NCI-H748 treated with DMSO at 0.1 percent for 48 hours (cell line): ENCODE data around the gene TMEM35B.
"Not testable (repeated sequence)": the region's sequence is repeated elsewhere in the genome, so short reads cannot be mapped to it uniquely, and the experiment has no call there.

ENCODE experiments used
- DNase-seq: peaks from one replicate; lab custom pipeline; 2025; lab: John Stamatoyannopoulos, UW

TMEM35B gene

DNA sequence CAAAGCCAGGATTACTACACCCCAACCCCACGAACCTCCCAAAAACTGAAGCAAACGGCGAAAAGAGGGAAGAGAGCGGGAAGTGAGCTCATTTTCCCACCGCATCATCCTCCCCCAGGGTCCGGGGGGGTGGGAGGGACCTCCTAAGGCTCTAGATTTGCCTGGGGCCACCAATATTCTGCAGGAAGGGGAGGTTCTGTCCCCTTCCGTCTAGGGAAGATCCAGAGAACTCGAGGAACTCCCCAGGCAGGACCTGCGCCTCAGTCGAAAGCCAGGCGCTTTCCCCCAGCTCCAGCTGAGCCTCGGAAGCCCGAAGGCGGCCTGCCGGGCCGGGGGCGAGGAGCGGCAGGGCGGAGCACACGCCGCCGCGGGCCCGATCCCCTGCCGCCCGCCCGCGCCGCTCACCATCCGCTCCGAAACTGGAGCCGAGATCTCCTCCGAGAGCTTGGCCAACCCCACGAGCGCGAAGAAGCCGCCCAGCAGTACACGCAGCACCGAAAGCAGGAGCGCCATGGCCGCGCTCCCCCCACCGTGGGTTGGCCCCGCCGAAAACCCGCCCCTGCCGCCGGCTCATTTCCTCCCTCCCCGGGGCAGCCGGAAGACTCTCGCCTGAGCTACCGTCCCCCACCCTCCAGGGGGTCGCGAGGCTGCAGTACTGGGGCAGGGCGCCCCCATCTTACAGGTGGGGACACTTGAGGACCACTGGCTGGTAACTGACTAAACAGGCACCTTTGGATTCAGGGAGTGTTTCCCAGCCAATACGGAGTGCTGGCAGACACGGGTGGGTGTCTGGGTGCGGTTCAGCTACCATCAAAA is at the start of gene TMEM35B:
TSS of gene TMEM35B (minus strand) at position 555 of the 816 bp plus-strand sequence. CDS start at position 513, 42 bp downstream.
- no peak for DNase-seq

DNA sequence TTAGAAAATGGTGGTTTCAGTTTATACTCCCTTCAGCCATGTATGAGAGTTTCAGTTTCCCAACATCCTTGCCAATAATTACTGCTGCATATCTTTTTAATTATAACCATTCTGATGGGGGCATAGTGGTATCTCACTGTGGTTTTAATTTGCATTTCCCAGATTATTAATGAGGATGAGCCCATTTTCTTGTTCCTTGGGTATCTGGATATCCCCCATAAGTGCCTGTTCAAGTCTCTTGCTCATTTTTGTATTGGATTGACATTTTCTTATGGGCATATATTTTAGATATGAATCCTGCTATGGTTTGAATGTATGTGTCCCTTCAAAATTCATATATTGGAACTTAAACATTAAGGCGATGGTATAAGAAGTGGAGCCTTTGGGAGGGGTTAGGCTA is 48.2 kb upstream of the TMEM35B start:
- DNase-seq = no peak

- DNase-seq = no peak
Measured at GRCh38 chr1:35032384-35032739, 47.2 kb upstream of the TMEM35B start.

DNA sequence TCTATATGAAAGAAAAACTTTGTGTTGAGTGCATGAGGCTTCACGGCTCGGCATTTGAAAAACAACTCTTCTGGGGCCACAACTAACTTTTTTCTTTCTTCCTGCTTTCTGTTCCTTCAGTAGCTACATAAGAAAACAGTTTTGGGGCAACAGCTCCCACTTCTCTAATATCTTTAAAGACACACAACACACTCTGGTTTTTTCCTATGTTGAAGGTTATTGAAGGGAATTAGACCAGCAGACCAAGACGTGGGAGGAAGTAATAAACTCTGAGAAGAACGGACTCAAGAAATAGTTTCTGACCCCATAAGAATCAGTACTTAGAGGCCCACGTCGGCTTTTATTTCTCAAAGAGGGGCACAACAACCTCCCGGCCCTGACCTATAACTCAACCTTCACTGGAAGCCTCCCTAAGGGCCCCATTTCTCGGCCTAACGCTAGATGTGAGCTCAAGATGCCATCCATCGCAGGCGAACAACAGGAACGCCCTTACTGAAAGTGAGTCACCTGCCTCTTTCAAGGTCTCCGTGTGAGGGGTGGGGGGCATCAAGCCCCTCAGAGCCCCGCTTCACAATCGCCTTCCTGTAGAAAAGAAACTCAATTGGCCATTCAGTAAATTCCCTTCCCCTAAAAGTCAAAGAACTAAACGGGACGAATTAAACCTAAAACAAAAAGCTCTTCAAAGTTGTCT is 45.8 kb upstream of the TMEM35B start:
- DNase-seq = no peak

DNA sequence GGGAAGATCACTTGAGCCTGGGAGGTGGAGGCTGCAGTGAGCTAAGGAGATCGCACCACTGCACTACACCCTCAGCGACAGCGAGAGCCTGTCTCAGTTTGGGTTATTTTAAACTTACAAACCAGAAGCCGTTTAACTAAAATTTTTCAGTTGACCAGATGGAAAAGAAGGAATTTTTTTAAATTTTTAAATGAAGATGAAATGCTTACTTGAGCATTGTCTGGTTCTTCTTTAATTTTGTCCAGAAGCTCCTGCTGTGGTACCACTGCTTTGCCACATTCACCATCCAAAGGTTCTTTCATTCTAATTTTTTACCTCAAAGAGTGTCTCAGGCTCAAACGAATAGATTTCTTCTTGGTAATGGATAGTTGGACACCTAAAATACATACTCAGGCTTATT is 45.2 kb upstream of the TMEM35B start:
- no peak for DNase-seq

DNA sequence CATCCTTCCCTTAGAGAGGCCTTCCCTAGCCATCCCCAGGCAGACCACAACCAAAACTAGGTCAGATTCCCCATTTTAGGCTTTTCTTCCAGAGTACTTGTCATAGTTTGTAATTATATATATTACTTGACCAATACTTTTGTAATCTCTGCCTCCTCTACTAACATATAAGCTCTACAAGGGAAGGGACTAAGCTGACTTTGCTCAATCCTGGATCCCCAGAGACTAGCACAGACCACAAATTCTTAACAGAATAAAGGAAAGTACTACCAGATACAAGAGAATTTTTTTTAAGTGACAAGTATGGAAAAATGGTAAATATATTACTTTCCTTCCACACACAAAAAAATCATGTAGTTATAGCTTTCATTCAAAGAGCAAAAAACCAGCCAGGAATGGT is 44.6 kb upstream of the TMEM35B start:
- no peak for DNase-seq

GRCh38 chr1:35016406-35016805 is 31.3 kb upstream of the TMEM35B start:
- DNase-seq = no peak

DNA sequence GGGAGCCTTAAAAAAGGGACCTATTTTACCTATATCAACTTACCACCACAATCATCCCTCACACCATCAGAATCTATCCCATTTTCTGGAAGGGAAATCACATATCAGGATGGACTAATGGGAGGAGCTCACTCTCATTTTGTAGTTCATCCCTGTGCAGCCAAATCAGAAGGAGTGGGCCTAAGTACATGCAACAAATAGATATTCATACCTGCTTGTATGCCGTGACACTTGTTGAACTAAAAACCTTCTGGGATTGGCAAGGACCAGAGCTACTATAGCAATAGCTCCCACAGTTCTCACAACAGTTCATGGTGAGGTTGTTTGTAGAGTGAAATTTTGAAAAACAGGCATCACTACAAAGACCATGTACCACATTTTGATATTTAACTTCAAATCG is 29.3 kb upstream of the TMEM35B start:
- no peak for DNase-seq

DNA sequence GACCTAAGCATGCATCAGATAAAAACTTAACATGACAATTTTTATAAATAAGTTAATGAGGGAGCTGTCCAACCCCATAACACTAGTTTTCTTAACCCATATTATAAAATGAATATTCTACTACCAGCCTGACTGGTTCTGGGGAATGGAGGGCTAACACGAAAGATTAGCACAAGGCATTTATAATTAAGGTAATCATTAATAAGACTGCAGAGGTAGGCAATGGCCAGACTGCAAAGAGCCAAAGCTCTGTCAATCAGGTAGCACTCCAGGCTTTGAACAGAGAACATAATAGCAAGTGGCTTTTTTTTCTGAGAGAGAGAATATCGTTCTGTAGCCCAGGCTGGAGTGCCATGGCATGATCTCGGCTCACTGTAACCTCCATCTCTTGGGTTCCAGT is 20.6 kb upstream of the TMEM35B start:
- no peak for DNase-seq

DNA sequence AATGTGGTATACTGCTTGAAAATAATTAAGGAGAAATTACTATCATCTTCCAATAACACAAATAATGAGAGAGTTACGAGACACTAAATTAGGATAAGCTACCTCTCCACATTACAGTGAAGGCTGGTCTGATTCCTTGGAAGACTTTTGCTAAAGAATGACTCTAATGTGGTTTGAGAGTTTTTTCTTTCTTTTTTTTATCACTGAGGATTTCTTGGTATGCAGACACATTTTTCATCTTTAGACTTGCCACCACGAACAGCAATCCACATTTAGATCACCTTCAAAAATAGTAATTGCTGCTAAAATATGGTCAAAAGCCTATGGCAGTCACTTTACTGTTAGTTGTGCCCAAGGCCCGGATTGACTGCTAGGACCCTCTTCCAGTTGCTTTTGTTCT is 16.6 kb upstream of the TMEM35B start:
- DNase-seq = no peak

GRCh38 chr1:34994878-34995277 is 9.7 kb upstream of the TMEM35B start:
- DNase-seq = no peak

DNA sequence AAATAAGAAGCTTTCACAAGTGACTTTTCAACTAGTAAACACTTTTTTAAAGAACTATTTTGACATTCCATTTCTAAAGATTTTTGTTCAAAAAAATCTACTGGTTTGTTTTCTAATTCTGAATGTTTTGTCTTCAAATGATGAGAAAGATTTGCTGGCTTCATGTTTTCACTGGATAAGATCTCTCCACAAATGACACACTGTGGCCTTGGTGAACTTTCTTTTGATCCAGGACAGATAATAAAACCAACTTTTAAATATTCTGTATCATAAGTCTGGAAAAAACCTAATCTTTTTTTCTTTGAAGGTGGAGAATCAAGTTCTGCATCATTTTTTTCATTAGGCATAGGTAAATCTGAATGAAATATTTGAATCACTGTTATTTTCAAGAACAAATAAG is 3.4 kb upstream of the TMEM35B start:
- no peak for DNase-seq

DNA sequence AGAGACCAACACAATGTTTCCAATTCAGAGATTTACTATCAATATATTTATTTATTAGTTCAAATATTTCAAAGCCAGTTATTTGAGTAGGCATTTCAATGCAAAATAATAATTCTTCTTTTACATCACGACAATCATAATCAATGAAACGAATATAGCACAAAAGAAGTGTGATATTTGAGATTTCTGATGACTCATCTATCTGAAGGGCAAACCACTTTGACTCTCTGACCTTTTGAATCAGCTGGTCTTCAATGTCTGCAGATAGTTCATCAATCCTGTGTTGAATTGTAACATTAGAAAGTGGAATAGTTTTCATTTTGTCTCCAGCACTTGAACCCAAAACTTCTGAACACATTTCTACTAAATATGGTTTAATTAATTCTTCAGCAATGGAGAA is 3.0 kb upstream of the TMEM35B start:
- DNase-seq = no peak

DNA sequence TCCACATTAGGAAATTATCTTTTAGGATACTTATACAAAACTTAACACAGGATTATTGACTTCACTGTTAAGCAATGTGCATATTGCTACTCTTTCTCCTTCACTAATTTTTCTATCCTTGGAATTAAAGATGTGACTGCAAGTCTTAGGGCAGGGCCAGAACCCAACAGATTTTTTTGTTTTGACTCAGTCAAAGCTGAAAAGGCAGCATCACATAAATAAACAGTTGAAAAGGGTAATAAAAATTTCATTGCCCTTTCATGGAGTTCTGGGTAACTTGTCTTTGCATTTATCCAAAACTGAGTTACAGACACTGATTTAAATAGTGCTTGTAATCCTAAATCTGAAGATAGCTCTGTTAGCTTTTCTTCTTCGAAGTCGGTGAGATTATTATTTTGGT is 1.9 kb upstream of the TMEM35B start:
- DNase-seq = no peak

DNA sequence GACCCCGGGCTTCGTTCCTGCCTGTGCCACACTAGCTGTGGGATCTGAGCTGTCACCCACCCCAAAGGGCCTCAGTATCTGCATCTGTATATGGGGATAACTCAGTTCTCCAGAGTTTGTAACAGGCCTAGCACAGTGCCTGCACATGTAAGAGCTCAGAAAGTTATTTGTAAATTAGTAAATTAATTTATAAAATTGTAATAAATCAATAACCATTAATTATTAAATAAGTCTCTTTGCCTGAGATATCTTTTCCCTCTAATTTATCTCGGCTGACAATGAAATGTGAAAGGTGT is 410 bp upstream of the TMEM35B start:
- not testable (repeated sequence) for DNase-seq

- no peak for DNase-seq
Measured at GRCh38 chr1:34984435-34984792, 733 bp downstream of the TMEM35B start.

DNA sequence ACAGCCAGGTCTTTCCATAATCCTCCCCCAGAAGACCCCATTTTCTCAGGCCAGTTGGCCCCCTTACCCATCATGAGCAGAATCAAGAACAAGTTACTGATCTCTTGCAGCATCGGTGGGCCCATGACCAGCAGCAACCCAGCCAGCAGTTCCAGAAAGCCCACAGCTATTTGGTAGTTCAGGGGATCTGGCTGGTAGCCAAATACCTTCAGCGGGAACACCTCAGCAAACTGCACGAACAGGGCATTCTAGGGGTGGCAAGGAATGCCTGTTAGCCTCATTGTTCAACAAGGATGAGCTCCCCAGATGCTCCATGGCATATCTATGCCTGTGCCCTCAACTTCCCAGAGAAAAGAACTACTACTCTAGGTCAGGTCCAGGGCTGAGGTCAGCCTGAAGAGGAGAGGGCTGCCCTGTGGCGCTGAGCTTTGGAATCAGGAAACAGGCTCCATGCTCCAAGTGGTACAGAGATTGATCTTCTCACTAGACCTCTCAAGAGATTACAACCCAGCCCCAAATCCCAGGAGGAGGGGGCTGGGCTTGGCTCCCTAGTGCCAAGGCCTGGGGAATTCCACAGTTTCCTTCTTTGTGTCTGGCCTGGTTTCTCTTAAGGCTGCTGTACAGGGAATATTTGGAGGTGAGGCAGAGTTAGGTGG is 1.3 kb downstream of the TMEM35B start:
- no peak for DNase-seq

DNA sequence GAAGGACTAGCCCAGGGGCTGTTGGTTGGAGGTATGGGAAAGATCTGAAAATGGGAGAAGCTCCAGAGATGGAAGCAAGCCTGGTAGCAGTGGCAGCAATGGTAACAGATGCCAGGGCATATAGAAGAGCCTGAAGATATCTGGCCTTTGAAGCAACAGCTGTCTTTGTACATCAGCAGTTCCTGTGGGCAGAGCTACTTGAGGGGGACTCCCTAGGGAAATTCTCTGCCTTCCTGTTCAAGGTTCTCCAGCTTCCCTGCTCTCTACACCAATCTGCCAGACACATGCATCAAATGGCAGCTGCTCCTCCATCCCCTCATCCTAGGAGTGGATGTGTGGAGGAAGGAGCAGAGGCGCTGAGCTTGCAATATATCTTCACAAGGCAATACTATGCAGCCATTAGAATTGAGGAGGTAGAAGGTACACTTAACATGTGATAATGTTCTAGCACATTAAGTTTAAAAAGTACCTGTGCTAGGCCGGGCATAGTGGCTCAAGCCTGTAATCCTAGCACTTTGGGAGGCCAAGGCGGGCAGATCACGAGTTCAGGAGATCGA is 2.2 kb downstream of the TMEM35B start:
- no peak for DNase-seq

DNA sequence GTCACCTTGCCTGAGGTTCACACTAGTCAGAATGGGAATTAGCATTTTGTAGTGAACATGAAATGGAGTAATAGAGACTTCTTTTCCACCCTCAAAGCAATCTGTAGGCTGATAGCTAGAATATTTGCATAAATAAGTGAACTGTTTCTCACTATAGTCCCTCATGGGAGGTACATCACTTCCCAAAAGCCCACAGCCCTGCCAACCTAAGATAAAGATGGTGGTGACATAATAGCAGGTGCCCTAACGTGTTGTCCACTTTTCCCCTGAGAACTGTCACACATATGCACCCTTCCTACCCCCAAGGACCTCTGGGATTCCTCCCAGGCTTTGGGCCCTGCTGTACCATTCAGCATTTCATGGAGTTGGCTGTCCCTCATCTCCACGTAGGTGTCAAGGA is 4.4 kb downstream of the TMEM35B start:
- DNase-seq = no peak

- DNase-seq = no peak
Measured at GRCh38 chr1:34978921-34979320, 6.2 kb downstream of the TMEM35B start.

- no peak for DNase-seq
Measured at GRCh38 chr1:34977858-34978257, 7.3 kb downstream of the TMEM35B start.

GRCh38 chr1:34977210-34977471 is 8.0 kb downstream of the TMEM35B start:
- DNase-seq = no peak

DNA sequence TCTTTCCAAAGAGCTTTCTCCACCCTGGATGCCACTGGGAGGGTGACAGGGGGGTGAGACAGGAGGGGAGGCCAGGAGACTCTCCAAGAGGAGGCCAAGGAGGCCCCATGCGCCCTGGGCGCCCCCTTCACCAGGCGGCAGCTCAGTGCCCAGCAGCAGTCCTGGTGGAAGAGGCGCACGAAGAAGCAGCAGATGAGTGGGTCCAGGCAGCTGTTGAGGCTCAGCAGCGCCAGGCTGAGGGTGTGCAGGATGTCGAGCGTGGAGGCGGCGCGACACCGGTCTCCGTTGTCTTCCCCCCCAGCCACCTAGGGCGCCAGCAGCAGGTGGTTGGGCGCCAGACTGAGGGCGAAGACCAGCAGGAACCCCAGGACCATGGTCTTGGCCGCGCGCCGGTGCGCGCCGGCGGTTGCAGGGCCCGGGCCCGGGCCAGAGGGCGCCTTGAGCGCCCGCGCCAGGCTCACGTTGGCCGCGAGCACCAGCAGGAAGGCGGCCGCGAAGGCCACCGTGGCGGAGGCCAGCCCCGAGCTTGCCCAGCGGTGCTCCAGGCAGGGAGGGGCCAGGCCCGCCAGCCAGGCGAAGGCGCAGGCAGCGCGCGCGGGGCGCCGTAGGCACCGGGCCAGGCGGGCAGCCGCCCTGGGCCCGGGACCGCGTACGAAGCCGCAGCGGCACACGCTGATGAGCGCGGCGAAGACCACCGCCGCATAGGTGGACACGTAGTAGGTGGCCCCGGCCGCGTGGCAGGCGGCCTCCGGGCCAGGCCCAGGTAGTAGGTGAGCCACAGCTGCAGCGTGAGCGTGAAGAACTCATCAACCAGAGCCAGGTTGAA is 8.6 kb downstream of the TMEM35B start:
- no peak for DNase-seq
